ENCODE measurements around the gene ATP9B. TPM values are rescaled to one million over a fixed set of nuclear protein-coding genes. Genes with fewer than 3 reads are reported as not detected.
A peak's percentile ranks its signal among the peaks of the same experiment; 100 is the strongest.

ATP9B gene
- total and polyA plus RNA-seq, 2 donors from 2014 or later = 10.0 to 48.2 TPM

- FAIRE-seq (peak; percentile 41), DNase-seq (peak in 4 of 5 donors; percentile 19 to 94 (median 80))
- TF ChIP-seq CTCF (IDR thresholded peaks at IDR 0.05; ENCODE audit: borderline replicate concordance, extremely low read depth, insufficient read depth) = no peak
- Histone ChIP-seq H3K27ac (ENCODE audit: low read depth in 2 of 2, low read length in 2 of 2) (no peak overlapping the region), H3K4me1 (ENCODE audit: control insufficient read depth in 2 of 3, insufficient read depth in 2 of 3, low read depth in 1 of 3, low read length in 3 of 3) (no peaks in the 10 kb centered on the region), H3K27me3 (ENCODE audit: control insufficient read depth, insufficient read depth, low read length) (no peaks in the 10 kb centered on the region), H3K4me3 (ENCODE audit: low read length in 3 of 3) (no peak overlapping the region), H3K9ac (ENCODE audit: low read length in 3 of 3) (no peak overlapping the region), H3K36me3 (ENCODE audit: control insufficient read depth in 2 of 3, insufficient read depth in 3 of 3, low read length in 3 of 3) (peaks cover 0 to 4% (median 2%) of the 10 kb centered on the region in 3 donors), H3K9me3 (ENCODE audit: control insufficient read depth in 2 of 3, insufficient read depth in 1 of 3, low read length in 3 of 3) (no peaks in the 10 kb centered on the region)
- intact Hi-C loops (cut with DNase I) = no loop called here
Observed at GRCh38 chr18:79200546-79201268, 131.5 kb downstream of the ATP9B start.

- no peak overlapping the region for H3K9ac ChIP-seq (ENCODE audit: low read length in 3 of 3)
- no peak overlapping the region for H3K4me3 ChIP-seq (ENCODE audit: low read length in 3 of 3)
- no peaks in the 10 kb centered on the region for H3K27me3 ChIP-seq (ENCODE audit: control insufficient read depth, insufficient read depth, low read length)
- H3K9me3 ChIP-seq (ENCODE audit: control insufficient read depth in 2 of 3, insufficient read depth in 1 of 3, low read length in 3 of 3) = no peaks in the 10 kb centered on the region
- DNase-seq (no peak), FAIRE-seq (no peak)
- intact Hi-C loops (cut with DNase I) = no loop called here
- H3K4me1 ChIP-seq (ENCODE audit: control insufficient read depth in 2 of 3, insufficient read depth in 2 of 3, low read depth in 1 of 3, low read length in 3 of 3) = no peaks in the 10 kb centered on the region
- no peak overlapping the region for H3K27ac ChIP-seq (ENCODE audit: low read depth in 2 of 2, low read length in 2 of 2)
- peaks cover 3 to 11% (median 9%) of the 10 kb centered on the region in 3 donors for H3K36me3 ChIP-seq (ENCODE audit: control insufficient read depth in 2 of 3, insufficient read depth in 3 of 3, low read length in 3 of 3)
- TF ChIP-seq CTCF (IDR thresholded peaks at IDR 0.05; ENCODE audit: borderline replicate concordance, extremely low read depth, insufficient read depth) = no peak
Observed at GRCh38 chr18:79203017-79203605, 133.9 kb downstream of the ATP9B start.

- no peaks in the 10 kb centered on the region for H3K4me1 ChIP-seq (ENCODE audit: control insufficient read depth in 2 of 3, insufficient read depth in 2 of 3, low read depth in 1 of 3, low read length in 3 of 3)
- no peaks in the 10 kb centered on the region for H3K9me3 ChIP-seq (ENCODE audit: control insufficient read depth in 2 of 3, insufficient read depth in 1 of 3, low read length in 3 of 3)
- no peak overlapping the region for H3K4me3 ChIP-seq (ENCODE audit: low read length in 3 of 3)
- no peak overlapping the region for H3K27ac ChIP-seq (ENCODE audit: low read depth in 2 of 2, low read length in 2 of 2)
- no peak overlapping the region for H3K9ac ChIP-seq (ENCODE audit: low read length in 3 of 3)
- TF ChIP-seq CTCF (IDR thresholded peaks at IDR 0.05; ENCODE audit: borderline replicate concordance, extremely low read depth, insufficient read depth) = no peak
- FAIRE-seq = no peak
- peaks cover 3 to 11% (median 9%) of the 10 kb centered on the region in 3 donors for H3K36me3 ChIP-seq (ENCODE audit: control insufficient read depth in 2 of 3, insufficient read depth in 3 of 3, low read length in 3 of 3)
- H3K27me3 ChIP-seq (ENCODE audit: control insufficient read depth, insufficient read depth, low read length) = no peaks in the 10 kb centered on the region
- DNase-seq = no peak
- intact Hi-C loops (cut with DNase I) = no loop called here
Observed at GRCh38 chr18:79204889-79205807, 136.0 kb downstream of the ATP9B start.
